Progenitor cell of endocrine pancreas (in vitro differentiated cells): ENCODE measurements around the gene THSD4. TPM values are rescaled to one million over a fixed set of nuclear protein-coding genes. Genes with fewer than 3 reads are reported as not detected.

Experiments
- DNase-seq: peaks from one replicate; pipeline ENCODE4 v3.0.0; 2021; ENCODE audit warnings: low spot score; ENCODE audit not compliant: unreplicated experiment
- H3K27ac Mint-ChIP-seq: 2 replicates; pipeline ENCODE4 v1.8.0; 2021; ENCODE audit warnings: mild to moderate bottlenecking, moderate library complexity, mixed read lengths
- H3K27me3 Mint-ChIP-seq: 2 replicates; pipeline ENCODE4 v1.8.0; 2021; ENCODE audit warnings: mixed read lengths
- H3K36me3 Mint-ChIP-seq: 2 replicates; pipeline ENCODE4 v1.8.0; 2022; ENCODE audit warnings: mixed read lengths; ENCODE audit not compliant: insufficient read depth
- H3K4me1 Mint-ChIP-seq: 2 replicates; pipeline ENCODE4 v1.8.0; 2021; ENCODE audit warnings: low read depth, mixed read lengths
- H3K4me3 Mint-ChIP-seq: 2 replicates; pipeline ENCODE4 v1.8.0; 2021; ENCODE audit warnings: low read depth, mild to moderate bottlenecking, moderate library complexity, mixed read lengths
- H3K9me3 Mint-ChIP-seq: 2 replicates; pipeline ENCODE4 v1.8.0; 2021; ENCODE audit warnings: low read depth, mixed read lengths
- CTCF ChIP-seq: fragments of 200-600 bp; sonication (generic); IDR thresholded peaks from one replicate; pipeline ENCODE4 v1.5.0; 2021; ENCODE audit warnings: antibody characterized with exemption, mild to moderate bottlenecking; ENCODE audit not compliant: unreplicated experiment
- total RNA-seq: library from RNA; stranded (reverse); gene quantifications from 2 replicates; pipeline ENCODE4 v1.2.1, GENCODE V29; 2021

THSD4 gene
- total RNA-seq, 1 donor from 2014 or later = 6.8 TPM

- no peak for DNase-seq
- H3K9me3 Mint-ChIP-seq = no peaks in the 10 kb centered on the region
- H3K27ac Mint-ChIP-seq = no peak overlapping the region
- no peaks in the 10 kb centered on the region for H3K36me3 Mint-ChIP-seq
- TF ChIP-seq CTCF = no peak
- H3K4me3 Mint-ChIP-seq = no peak overlapping the region
- H3K4me1 Mint-ChIP-seq = peaks cover under 1% of the 10 kb centered on the region
- H3K27me3 Mint-ChIP-seq = peaks cover 14% of the 10 kb centered on the region
Observed at GRCh38 chr15:71221417-71221816, 106.1 kb downstream of the THSD4 start.

GRCh38 chr15:71223516-71223915, 108.2 kb downstream of the THSD4 start:
- no peaks in the 10 kb centered on the region for H3K9me3 Mint-ChIP-seq
- peaks cover 6% of the 10 kb centered on the region for H3K4me1 Mint-ChIP-seq
- no peak for TF ChIP-seq CTCF
- no peak overlapping the region for H3K27ac Mint-ChIP-seq
- H3K4me3 Mint-ChIP-seq = no peak overlapping the region
- peaks cover 19% of the 10 kb centered on the region for H3K27me3 Mint-ChIP-seq
- DNase-seq = no peak
- no peaks in the 10 kb centered on the region for H3K36me3 Mint-ChIP-seq

GRCh38 chr15:71224024-71224423, 108.8 kb downstream of the THSD4 start:
- Mint-ChIP-seq H3K27ac (no peak overlapping the region), H3K9me3 (no peaks in the 10 kb centered on the region), H3K36me3 (no peaks in the 10 kb centered on the region), H3K4me3 (no peak overlapping the region), H3K27me3 (peaks cover 24% of the 10 kb centered on the region), H3K4me1 (peaks cover 6% of the 10 kb centered on the region)
- TF ChIP-seq CTCF = no peak
- DNase-seq = no peak

- no peak for DNase-seq
- TF ChIP-seq CTCF = no peak
- Mint-ChIP-seq H3K36me3 (no peaks in the 10 kb centered on the region), H3K27me3 (peaks cover 21% of the 10 kb centered on the region), H3K4me3 (no peak overlapping the region), H3K27ac (no peak overlapping the region), H3K9me3 (no peaks in the 10 kb centered on the region), H3K4me1 (peaks cover 6% of the 10 kb centered on the region)
Observed at GRCh38 chr15:71225851-71226250, 110.6 kb downstream of the THSD4 start.

- H3K9me3 Mint-ChIP-seq = no peaks in the 10 kb centered on the region
- H3K36me3 Mint-ChIP-seq = no peaks in the 10 kb centered on the region
- H3K27me3 Mint-ChIP-seq = peaks cover 25% of the 10 kb centered on the region
- no peak for TF ChIP-seq CTCF
- no peak for DNase-seq
- H3K27ac Mint-ChIP-seq = no peak overlapping the region
- H3K4me1 Mint-ChIP-seq = peaks cover 6% of the 10 kb centered on the region
- H3K4me3 Mint-ChIP-seq = no peak overlapping the region
Observed at GRCh38 chr15:71226536-71227455, 111.5 kb downstream of the THSD4 start.
